H1 (cell line): ENCODE measurements around the gene AADAC. TPM values are rescaled to one million over a fixed set of nuclear protein-coding genes. Genes with fewer than 3 reads are reported as not detected.

Experiments used
- CTCF ChIA-PET: fragments of 300-600 bp; sonication (Branson Sonifier 250); formaldehyde crosslinking; loops from one replicate; lab custom pipeline; 2021; ENCODE audit not compliant: partially characterized antibody; lab: Charles Lee
- POLR2A ChIA-PET: fragments of 300-600 bp; sonication (Branson Sonifier 250); formaldehyde crosslinking; loops from one replicate; lab custom pipeline; 2021; ENCODE audit warnings: inconsistent platforms; ENCODE audit not compliant: partially characterized antibody; lab: Charles Lee
- DNase-seq, 2 experiments: peaks; one replicate each; pipeline versions ENCODE4 v3.0.0 to v3.0.0-alpha.2; 2010 to 2022; ENCODE audit warnings: low spot score in 2 of 2, low read depth in 1 of 2, mixed read lengths in 1 of 2
- FAIRE-seq: peaks from 2 replicates; lab custom pipeline; 2011; peaks lifted over from hg19 to GRCh38; lab: Jason Lieb, UNC
- H2AFZ ChIP-seq: 2 replicates; pipeline ENCODE4 v1.8.1; 2012; ENCODE audit warnings: low read length, inconsistent platforms
- H2AK5ac ChIP-seq: 2 replicates; pipeline ENCODE4 v1.6.1; 2013; ENCODE audit warnings: low read depth, low read length
- H2BK120ac ChIP-seq: replicated peaks from 2 replicates; pipeline ENCODE3; 2013; ENCODE audit warnings: low read depth, low read length, inconsistent platforms
- H2BK12ac ChIP-seq: 2 replicates; pipeline ENCODE4 v1.6.1; 2013; ENCODE audit warnings: low read depth, low read length
- H2BK15ac ChIP-seq: 2 replicates; pipeline ENCODE4 v1.6.1; 2013; ENCODE audit warnings: low read length
- H2BK20ac ChIP-seq: 2 replicates; pipeline ENCODE4 v1.6.1; 2013; ENCODE audit warnings: low read length
- H2BK5ac ChIP-seq: 2 replicates; pipeline ENCODE4 v1.6.1; 2013; ENCODE audit warnings: low read depth, low read length
- H3K14ac ChIP-seq: 2 replicates; pipeline ENCODE4 v1.6.1; 2013; ENCODE audit warnings: inconsistent platforms; ENCODE audit not compliant: insufficient read length
- H3K18ac ChIP-seq: 2 replicates; pipeline ENCODE4 v1.6.1; 2013; ENCODE audit warnings: low read length; ENCODE audit errors: extremely low read depth
- H3K23ac ChIP-seq: 2 replicates; pipeline ENCODE4 v1.6.1; 2013; ENCODE audit warnings: inconsistent platforms; ENCODE audit not compliant: insufficient read length
- H3K23me2 ChIP-seq: 2 replicates; pipeline ENCODE4 v1.6.1; 2013; ENCODE audit warnings: low read depth, low read length
- H3K27ac ChIP-seq: 2 replicates; pipeline ENCODE4 v1.6.1; 2011; ENCODE audit warnings: low read depth, low read length, inconsistent platforms
- H3K27me3 ChIP-seq, 4 experiments: replicated peaks in 1 of 4; 1 replicate in 1 of 4; 2 replicates in 3 of 4; pipeline versions ENCODE4 v1.6.1 to v1.8.1; 2011 to 2013; ENCODE audit warnings: low read length in 3 of 4, mild to moderate bottlenecking in 3 of 4, inconsistent platforms in 2 of 4, mixed read lengths in 2 of 4, moderate library complexity in 1 of 4; ENCODE audit not compliant: control insufficient read depth in 3 of 4, insufficient read depth in 3 of 4; ENCODE audit errors: extremely low read depth in 1 of 4
- H3K36me3 ChIP-seq, 4 experiments: 2 replicates each; pipeline versions ENCODE4 v1.6.1 to v1.8.1; 2011 to 2013; ENCODE audit warnings: mild to moderate bottlenecking in 4 of 4, low read length in 3 of 4, moderate library complexity in 2 of 4, control low read depth in 1 of 4, inconsistent platforms in 1 of 4; ENCODE audit not compliant: insufficient read depth in 4 of 4, control insufficient read depth in 2 of 4
- H3K4ac ChIP-seq: replicated peaks from 2 replicates; pipeline ENCODE3; 2013; ENCODE audit warnings: low read length, low read depth, mixed read lengths, inconsistent platforms; ENCODE audit not compliant: insufficient read length
- H3K4me1 ChIP-seq, 4 experiments: replicated peaks in 1 of 4; 1 replicate in 1 of 4; 2 replicates in 3 of 4; pipeline versions ENCODE4 v1.6.1 to v1.8.1; 2011 to 2013; ENCODE audit warnings: low read length in 3 of 4, inconsistent platforms in 2 of 4, mixed read lengths in 1 of 4; ENCODE audit not compliant: insufficient read depth in 4 of 4, control insufficient read depth in 3 of 4
- H3K4me2 ChIP-seq, 2 experiments: 2 replicates each; pipeline versions ENCODE4 v1.6.1 to v1.8.1; 2011 to 2013; ENCODE audit warnings: low read depth in 2 of 2, low read length in 2 of 2, control low read depth in 1 of 2, inconsistent platforms in 1 of 2, mild to moderate bottlenecking in 1 of 2; ENCODE audit not compliant: insufficient read depth in 1 of 2
- H3K4me3 ChIP-seq, 4 experiments: fragments of 200-600, 300-600 bp in 1 of 4; sonication (generic), shearing (Covaris generic), sonication (Bioruptor Twin) in 1 of 4; 2 replicates each; pipeline versions ENCODE4 v1.5.1 to v1.8.1; 2011 to 2016; ENCODE audit warnings: low read length in 4 of 4, low read depth in 3 of 4, control low read depth in 2 of 4, inconsistent platforms in 2 of 4, mild to moderate bottlenecking in 2 of 4, mixed read lengths in 1 of 4, moderate library complexity in 1 of 4; ENCODE audit not compliant: insufficient read depth in 2 of 4; ENCODE audit errors: extremely low read depth in 1 of 4
- H3K56ac ChIP-seq: replicated peaks from 2 replicates; pipeline ENCODE3; 2013; ENCODE audit warnings: low read depth, mild to moderate bottlenecking, mixed read lengths, low read length, inconsistent platforms; ENCODE audit not compliant: insufficient read length
- H3K79me1 ChIP-seq: 2 replicates; pipeline ENCODE4 v1.6.1; 2013; ENCODE audit warnings: low read depth, low read length, control low read depth
- H3K79me2 ChIP-seq, 2 experiments: 2 replicates each; pipeline versions ENCODE4 v1.6.1 to v1.8.1; 2012 to 2013; ENCODE audit warnings: low read length in 2 of 2, mild to moderate bottlenecking in 2 of 2, inconsistent platforms in 1 of 2; ENCODE audit not compliant: insufficient read depth in 2 of 2, control insufficient read depth in 1 of 2
- H3K9ac ChIP-seq, 4 experiments: replicated peaks in 1 of 4; 1 replicate in 1 of 4; 2 replicates in 3 of 4; pipeline versions ENCODE4 v1.6.1 to v1.8.1; 2011 to 2013; ENCODE audit warnings: low read depth in 3 of 4, low read length in 3 of 4, control low read depth in 2 of 4, mild to moderate bottlenecking in 2 of 4, moderate library complexity in 2 of 4, inconsistent platforms in 1 of 4; ENCODE audit errors: extremely low read depth in 1 of 4
- H3K9me3 ChIP-seq, 2 experiments: 2 replicates each; pipeline versions ENCODE4 v1.6.1 to v1.8.1; 2012 to 2013; ENCODE audit warnings: mild to moderate bottlenecking in 2 of 2, moderate library complexity in 2 of 2, control low read depth in 1 of 2, inconsistent platforms in 1 of 2, low read depth in 1 of 2, low read length in 1 of 2, mixed read lengths in 1 of 2; ENCODE audit not compliant: insufficient read depth in 2 of 2
- H4K20me1 ChIP-seq, 2 experiments: replicated peaks in 1 of 2; 2 replicates each; pipeline versions ENCODE3 to v1.8.1; 2011 to 2013; ENCODE audit warnings: inconsistent platforms in 2 of 2, low read length in 2 of 2, mild to moderate bottlenecking in 1 of 2; ENCODE audit not compliant: insufficient read depth in 2 of 2, control insufficient read depth in 1 of 2
- H4K5ac ChIP-seq: 2 replicates; pipeline ENCODE4 v1.6.1; 2013; ENCODE audit warnings: low read length, low read depth, mixed read lengths, inconsistent platforms; ENCODE audit not compliant: insufficient read length
- H4K8ac ChIP-seq: 2 replicates; pipeline ENCODE4 v1.8.0; 2013; ENCODE audit warnings: mild to moderate bottlenecking, moderate library complexity, low read length, inconsistent platforms; ENCODE audit not compliant: insufficient read depth; ENCODE audit errors: extremely low read depth
- H4K91ac ChIP-seq: replicated peaks from 2 replicates; pipeline ENCODE3; 2013; ENCODE audit warnings: low read length, mixed read lengths, inconsistent platforms; ENCODE audit not compliant: insufficient read length
- CBX8 ChIP-seq: fragments of 300-800, 300-1000 bp; sonication (generic); IDR thresholded peaks from 2 replicates; pipeline ENCODE4 v1.7.1; 2016; ENCODE audit warnings: low read depth, low read length, borderline replicate concordance
- CTBP2 ChIP-seq: IDR thresholded peaks from 2 replicates; pipeline ENCODE4 v1.7.0; 2011; ENCODE audit warnings: borderline replicate concordance, mild to moderate bottlenecking, moderate library complexity, mixed read lengths, low read length; ENCODE audit not compliant: insufficient read depth, insufficient read length
- EZH2 ChIP-seq: fragments of 200-600 bp; sonication (generic); IDR thresholded peaks from 2 replicates; pipeline ENCODE4 v1.7.1; 2012; ENCODE audit warnings: low read depth, mild to moderate bottlenecking, moderate library complexity, low read length, inconsistent platforms; ENCODE audit not compliant: severe bottlenecking
- HDAC6 ChIP-seq: IDR thresholded peaks from one replicate; pipeline ENCODE4 v1.7.1; 2012; ENCODE audit warnings: low read depth, mild to moderate bottlenecking, inconsistent platforms, low read length, moderate library complexity
- RBBP5 ChIP-seq: IDR thresholded peaks from 2 replicates; pipeline ENCODE4 v1.7.1; 2012; ENCODE audit warnings: low read depth, mild to moderate bottlenecking, inconsistent platforms, low read length, moderate library complexity, borderline replicate concordance
- RFX5 ChIP-seq: IDR thresholded peaks from 2 replicates; pipeline ENCODE4 v1.6.1; 2011; ENCODE audit warnings: low read depth, low read length, improper control_type of control experiment, borderline replicate concordance
- RXRA ChIP-seq: IDR thresholded peaks from 2 replicates; pipeline ENCODE4 v1.6.1; 2011; ENCODE audit warnings: low read depth, mild to moderate bottlenecking, low read length, moderate library complexity; ENCODE audit not compliant: insufficient read depth
- SIX5 ChIP-seq: IDR thresholded peaks from 2 replicates; pipeline ENCODE4 v1.6.1; 2011; ENCODE audit warnings: mild to moderate bottlenecking, low read depth, low read length
- SP2 ChIP-seq: IDR thresholded peaks from 2 replicates; pipeline ENCODE4 v1.6.1; 2012; ENCODE audit warnings: mild to moderate bottlenecking, low read length, inconsistent platforms
- SRF ChIP-seq: IDR thresholded peaks from 2 replicates; pipeline ENCODE4 v1.6.1; 2011; ENCODE audit warnings: mild to moderate bottlenecking, low read depth, low read length, moderate library complexity
- ZNF274 ChIP-seq: IDR thresholded peaks from 2 replicates; pipeline ENCODE4 v1.7.0; 2012; ENCODE audit warnings: low read length, borderline replicate concordance; ENCODE audit errors: extremely low read depth
- WGBS, 2 experiments: shearing (Covaris generic) in 1 of 2; methylation state at CpG; one replicate each; pipeline versions ENCODE4 v1.1.6 to v1.1.7; 2013 to 2015; ENCODE audit warnings: low lambda C conversion rate in 2 of 2, mixed read lengths in 2 of 2, inconsistent platforms in 1 of 2, low coverage in 1 of 2, missing lambda C conversion rate in 1 of 2; ENCODE audit not compliant: insufficient replicate concordance in 2 of 2, insufficient coverage in 1 of 2, insufficient read length in 1 of 2; ENCODE audit errors: extremely low coverage in 1 of 2, missing lambda C conversion rate in 1 of 2; 5-methylcytosine and 5-hydroxymethylcytosine counted together
- polyA plus RNA-seq, 7 experiments: library from polyadenylated mRNA; depleted of rRNA in 3 of 7; stranded (reverse) in 5 of 7; unstranded in 2 of 7; fragments of >200 nt in 5 of 7; fragments of 200-250 nt in 2 of 7; gene quantifications; 1 replicate in 5 of 7; 2 replicates in 1 of 7; 4 replicates in 1 of 7; pipeline versions ENCODE4 v1.2.1 to v1.2.3, GENCODE V29; 2011 to 2013; ENCODE audit warnings: missing spikeins in 2 of 7, mixed read lengths in 2 of 7
- total RNA-seq: library from RNA; stranded (reverse); fragmentation: NEBNext Ultra II Directional; extraction: Animal tissue kit (Norgen Biotek cat#: 25700); gene quantifications from 2 replicates; pipeline ENCODE4 v1.2.1, GENCODE V29; 2021

Gene AADAC
- total and polyA plus RNA-seq, 2 of the 8 experiments (the other 6 are each of a cell fraction or from before 2014, with no cell fraction given): not detected

GRCh38 chr3:151777880-151778279, 36.0 kb upstream of the AADAC start:
- CTCF ChIA-PET: interaction anchor here (0.8 to 1.0 kb wide), 4 partner anchors 10 to 141 kb away, joined by 3 read pairs; no protein-coding TSS in a partner anchor
- H2BK120ac ChIP-seq: no peak overlapping the region
- no peaks in the 10 kb centered on the region for H3K79me2 ChIP-seq
- H3K4me2 ChIP-seq: no peak overlapping the region
- no peak for TF ChIP-seq ZNF274
- no peak for TF ChIP-seq RBBP5
- no peak for TF ChIP-seq SIX5
- TF ChIP-seq SP2: no peak
- no peak for TF ChIP-seq SRF
- TF ChIP-seq CTBP2: no peak
- no peak for TF ChIP-seq EZH2
- no peak for TF ChIP-seq RFX5
- TF ChIP-seq CBX8: no peak
- no peak for TF ChIP-seq HDAC6
- TF ChIP-seq RXRA: no peak
- TF ChIP-seq, all 59 proteins: peak for 0
- no peak overlapping the region for H2BK15ac ChIP-seq
- H3K18ac ChIP-seq: no peak overlapping the region
- no peak overlapping the region for H2BK5ac ChIP-seq
- 85% methylated on average over 2 of the region's 2 CpGs; no CpG with 5 or more reads in 1 of the 2 experiments for WGBS, 2 experiments
- no peak overlapping the region for H2BK12ac ChIP-seq
- no peak overlapping the region for H3K23ac ChIP-seq
- H3K14ac ChIP-seq: no peak overlapping the region
- H3K9ac ChIP-seq: no peak overlapping the region
- no peak for DNase-seq
- no peaks in the 10 kb centered on the region for H3K27me3 ChIP-seq
- no peak overlapping the region for H3K56ac ChIP-seq
- no peaks in the 10 kb centered on the region for H3K9me3 ChIP-seq
- H3K4me1 ChIP-seq: no peaks in the 10 kb centered on the region
- H4K91ac ChIP-seq: no peak overlapping the region
- POLR2A ChIA-PET: no interaction called here
- no peak overlapping the region for H2AFZ ChIP-seq
- H3K4me3 ChIP-seq: no peak overlapping the region
- H2BK20ac ChIP-seq: no peak overlapping the region
- FAIRE-seq: no peak
- H3K4ac ChIP-seq: no peak overlapping the region
- no peaks in the 10 kb centered on the region; the same call in 1 of the 2 replicates for H3K23me2 ChIP-seq
- no peaks in the 10 kb centered on the region for H4K20me1 ChIP-seq
- no peaks in the 10 kb centered on the region for H3K79me1 ChIP-seq
- no peak overlapping the region for H4K8ac ChIP-seq
- H3K36me3 ChIP-seq: no peaks in the 10 kb centered on the region
- H2AK5ac ChIP-seq: no peak overlapping the region
- H3K27ac ChIP-seq: no peak overlapping the region
- no peak overlapping the region for H4K5ac ChIP-seq
